Measurements from ENCODE around the gene ERN1. TPM values are rescaled to one million over a fixed set of nuclear protein-coding genes. Genes with fewer than 3 reads are reported as not detected.

Gene ERN1
- total and polyA plus RNA-seq, 2 of the 13 experiments (the other 11 are each of a cell fraction or from before 2014, with no cell fraction given): 6.0 to 12.7 TPM

DNA sequence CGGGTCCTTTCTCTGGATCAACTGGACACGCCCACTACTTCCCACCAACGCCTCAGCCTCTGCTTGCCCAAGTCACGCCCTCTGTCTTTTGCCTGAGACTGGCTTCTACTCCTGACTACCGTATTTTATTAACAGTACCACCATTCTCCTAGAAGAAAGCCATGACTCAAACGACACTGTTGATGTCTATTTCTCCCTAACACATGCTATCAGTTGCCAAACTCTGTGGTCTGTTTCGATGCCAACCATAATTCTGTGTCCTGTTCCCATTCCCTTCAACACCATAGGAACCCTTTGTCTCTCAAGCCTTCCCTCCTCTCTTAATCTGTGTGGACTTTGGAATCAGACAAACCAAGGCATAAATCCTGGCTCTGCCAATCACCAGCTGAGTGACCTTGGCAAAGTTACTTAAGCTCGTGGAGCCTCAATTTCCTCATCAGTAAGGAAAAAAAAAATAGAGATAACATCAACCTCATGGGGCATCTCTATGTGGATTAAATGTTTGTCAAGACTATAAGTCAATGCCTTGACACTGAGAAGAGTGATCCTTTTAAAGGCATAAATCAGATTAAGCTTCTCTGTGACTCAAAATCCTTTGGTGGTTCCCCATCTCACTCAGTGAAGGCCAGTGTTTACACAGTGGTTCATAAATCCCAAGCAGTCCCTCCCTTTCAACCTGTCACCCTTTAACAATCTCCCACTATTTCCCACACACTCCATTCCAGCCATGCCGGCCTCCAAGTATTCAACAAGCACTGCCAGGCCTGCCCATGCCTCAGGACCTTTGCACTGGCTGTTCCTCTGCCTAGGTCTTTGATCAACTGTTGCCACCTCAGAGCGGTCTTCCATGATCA lies 45.6 kb downstream of the ERN1 start (continued):
- TF ChIP-seq ZC3H13 (CRISPR knock-in tag; IDR thresholded peaks at IDR 0.05): no peak
- peak; percentile 55 for TF ChIP-seq SAP130 (CRISPR knock-in tag; IDR thresholded peaks at IDR 0.05; ENCODE audit: low read depth)
- TF ChIP-seq ZFP82 (CRISPR knock-in tag; IDR thresholded peaks at IDR 0.05; ENCODE audit: borderline replicate concordance): no peak
- TF ChIP-seq, protein P1, sequence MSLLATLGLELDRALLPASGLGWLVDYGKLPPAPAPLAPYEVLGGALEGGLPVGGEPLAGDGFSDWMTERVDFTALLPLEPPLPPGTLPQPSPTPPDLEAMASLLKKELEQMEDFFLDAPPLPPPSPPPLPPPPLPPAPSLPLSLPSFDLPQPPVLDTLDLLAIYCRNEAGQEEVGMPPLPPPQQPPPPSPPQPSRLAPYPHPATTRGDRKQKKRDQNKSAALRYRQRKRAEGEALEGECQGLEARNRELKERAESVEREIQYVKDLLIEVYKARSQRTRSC (CRISPR knock-in tag; IDR thresholded peaks at IDR 0.05; ENCODE audit: low read depth): no peak
- TF ChIP-seq KDM4B (CRISPR knock-in tag; IDR thresholded peaks at IDR 0.05): no peak
- peak; percentile 74; the same call in 1 of the 2 replicates for TF ChIP-seq NFATC3 (CRISPR knock-in tag; IDR thresholded peaks at IDR 0.05)
- no peak for TF ChIP-seq ZNF781 (CRISPR knock-in tag; IDR thresholded peaks at IDR 0.05; ENCODE audit: borderline replicate concordance, not compliant biosample characterization)
- TF ChIP-seq FOXA3 (CRISPR knock-in tag; IDR thresholded peaks at IDR 0.05): peak; percentile 84
- TF ChIP-seq ZMYM2 (CRISPR knock-in tag; IDR thresholded peaks at IDR 0.05): peak; percentile 86
- no peak for TF ChIP-seq ZSCAN9 (CRISPR knock-in tag; IDR thresholded peaks at IDR 0.05; ENCODE audit: borderline replicate concordance)
- TF ChIP-seq TCF7 (IDR thresholded peaks at IDR 0.05; ENCODE audit: low read depth): 0 out of 2 replicates have a peak, but pooled peaks have one; percentile 10
- no peak; the same call in 1 of the 2 replicates for TF ChIP-seq DMAP1 (CRISPR knock-in tag; IDR thresholded peaks at IDR 0.05)
- TF ChIP-seq ZFP36L1 (CRISPR knock-in tag; IDR thresholded peaks at IDR 0.05): 0 out of 2 replicates have a peak, but pooled peaks have one; percentile 28
- no peak for TF ChIP-seq SIN3B (IDR thresholded peaks at IDR 0.05; ENCODE audit: low read length)
- peak; percentile 83 for TF ChIP-seq GATAD2A (CRISPR knock-in tag; IDR thresholded peaks at IDR 0.05)
- TF ChIP-seq ZFYVE20 (CRISPR knock-in tag; IDR thresholded peaks at IDR 0.05; ENCODE audit: borderline replicate concordance, low read depth): no peak
- no peak for TF ChIP-seq ZFAT (CRISPR knock-in tag; conservative IDR thresholded peaks at IDR 0.05)
- 0 out of 2 replicates have a peak, but pooled peaks have one; percentile 40 for TF ChIP-seq ZMAT3 (CRISPR knock-in tag; conservative IDR thresholded peaks at IDR 0.05)
- TF ChIP-seq, protein P2, sequence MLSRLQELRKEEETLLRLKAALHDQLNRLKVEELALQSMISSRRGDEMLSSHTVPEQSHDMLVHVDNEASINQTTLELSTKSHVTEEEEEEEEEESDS (CRISPR knock-in tag; IDR thresholded peaks at IDR 0.05; ENCODE audit: borderline replicate concordance): no peak
- no peak for TF ChIP-seq KAT8 (CRISPR knock-in tag; IDR thresholded peaks at IDR 0.05)
- no peak for TF ChIP-seq ESRRA (CRISPR knock-in tag; IDR thresholded peaks at IDR 0.05; ENCODE audit: low read depth)
- TF ChIP-seq, protein P3, sequence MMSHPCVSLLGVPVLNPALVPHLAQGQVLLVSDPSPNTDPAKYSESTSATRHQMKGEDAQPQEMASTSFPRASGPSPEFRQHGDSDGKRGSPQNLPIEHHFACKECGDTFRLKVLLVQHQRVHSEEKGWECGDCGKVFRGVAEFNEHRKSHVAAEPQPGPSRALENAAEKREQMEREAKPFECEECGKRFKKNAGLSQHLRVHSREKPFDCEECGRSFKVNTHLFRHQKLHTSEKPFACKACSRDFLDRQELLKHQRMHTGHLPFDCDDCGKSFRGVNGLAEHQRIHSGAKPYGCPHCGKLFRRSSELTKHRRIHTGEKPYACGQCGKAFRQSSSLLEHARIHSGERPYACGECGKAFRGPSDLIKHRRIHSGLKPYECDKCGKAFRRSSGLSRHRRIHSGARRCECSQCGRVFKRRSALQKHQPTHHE (CRISPR knock-in tag; IDR thresholded peaks at IDR 0.05; ENCODE audit: borderline replicate concordance): no peak
- TF ChIP-seq, protein P4, sequence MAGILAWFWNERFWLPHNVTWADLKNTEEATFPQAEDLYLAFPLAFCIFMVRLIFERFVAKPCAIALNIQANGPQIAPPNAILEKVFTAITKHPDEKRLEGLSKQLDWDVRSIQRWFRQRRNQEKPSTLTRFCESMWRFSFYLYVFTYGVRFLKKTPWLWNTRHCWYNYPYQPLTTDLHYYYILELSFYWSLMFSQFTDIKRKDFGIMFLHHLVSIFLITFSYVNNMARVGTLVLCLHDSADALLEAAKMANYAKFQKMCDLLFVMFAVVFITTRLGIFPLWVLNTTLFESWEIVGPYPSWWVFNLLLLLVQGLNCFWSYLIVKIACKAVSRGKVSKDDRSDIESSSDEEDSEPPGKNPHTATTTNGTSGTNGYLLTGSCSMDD (CRISPR knock-in tag; IDR thresholded peaks at IDR 0.05): no peak
- TF ChIP-seq CHCHD3 (CRISPR knock-in tag; IDR thresholded peaks at IDR 0.05): no peak
- TF ChIP-seq CBFB (CRISPR knock-in tag; IDR thresholded peaks at IDR 0.05): peak; percentile 24; the same call in 1 of the 2 replicates

Data from HepG2 (cell line).